H9 (cell line): Measurements from ENCODE around the gene MGAT4A. TPM values are rescaled to one million over a fixed set of nuclear protein-coding genes. Genes with fewer than 3 reads are reported as not detected.

ENCODE experiments used
- DNase-seq: peaks from one replicate; pipeline ENCODE4 v3.0.0-alpha.2; 2017
- H2AFZ ChIP-seq: one replicate; pipeline ENCODE4 v1.6.1; 2013; ENCODE audit warnings: mild to moderate bottlenecking, low read length, control low read depth, moderate library complexity
- H2AK5ac ChIP-seq: 2 replicates; pipeline ENCODE4 v1.6.1; 2013; ENCODE audit warnings: low read length, control low read depth, mixed read lengths; ENCODE audit not compliant: insufficient read length
- H2BK120ac ChIP-seq: one replicate; pipeline ENCODE4 v1.6.1; 2013; ENCODE audit warnings: low read depth, mild to moderate bottlenecking, low read length, control low read depth, inconsistent platforms; ENCODE audit not compliant: poor library complexity, severe bottlenecking
- H2BK12ac ChIP-seq: 2 replicates; pipeline ENCODE4 v1.6.1; 2013; ENCODE audit warnings: low read length, control low read depth, mixed read lengths, low read depth; ENCODE audit not compliant: insufficient read length
- H2BK15ac ChIP-seq: 2 replicates; pipeline ENCODE4 v1.6.1; 2013; ENCODE audit warnings: low read depth, low read length, control low read depth
- H2BK20ac ChIP-seq: one replicate; pipeline ENCODE4 v1.6.1; 2013; ENCODE audit warnings: low read depth, mild to moderate bottlenecking, low read length, control low read depth, inconsistent platforms; ENCODE audit not compliant: poor library complexity, severe bottlenecking
- H2BK5ac ChIP-seq: 2 replicates; pipeline ENCODE4 v1.6.1; 2013; ENCODE audit warnings: low read length, control low read depth, mixed read lengths; ENCODE audit not compliant: insufficient read length
- H3K14ac ChIP-seq: 2 replicates; pipeline ENCODE4 v1.6.1; 2013; ENCODE audit warnings: low read length, control low read depth; ENCODE audit not compliant: insufficient read depth
- H3K18ac ChIP-seq: 2 replicates; pipeline ENCODE4 v1.6.1; 2013; ENCODE audit warnings: low read depth, mild to moderate bottlenecking, mixed read lengths, low read length, control low read depth; ENCODE audit not compliant: insufficient read length
- H3K23ac ChIP-seq: 2 replicates; pipeline ENCODE4 v1.6.1; 2013; ENCODE audit warnings: low read length, control low read depth, mixed read lengths, low read depth; ENCODE audit not compliant: insufficient read length
- H3K23me2 ChIP-seq: 2 replicates; pipeline ENCODE4 v1.6.1; 2013; ENCODE audit warnings: low read depth, mild to moderate bottlenecking, mixed read lengths, low read length, control low read depth; ENCODE audit not compliant: insufficient read length, poor library complexity, severe bottlenecking
- H3K27ac ChIP-seq: 2 replicates; pipeline ENCODE4 v1.5.1; 2013; ENCODE audit warnings: low read length, control low read depth, mixed read lengths, low read depth; ENCODE audit not compliant: insufficient read length
- H3K27me3 ChIP-seq: 2 replicates; pipeline ENCODE4 v1.6.1; 2013; ENCODE audit warnings: low read length, control low read depth, inconsistent platforms; ENCODE audit not compliant: insufficient read depth
- H3K4ac ChIP-seq: 2 replicates; pipeline ENCODE4 v1.6.1; 2013; ENCODE audit warnings: low read depth, mild to moderate bottlenecking, control low read depth, inconsistent platforms, low read length, moderate library complexity
- H3K4me1 ChIP-seq: 2 replicates; pipeline ENCODE4 v1.6.1; 2013; ENCODE audit warnings: low read length, control low read depth, inconsistent platforms; ENCODE audit not compliant: insufficient read depth
- H3K4me2 ChIP-seq: 2 replicates; pipeline ENCODE4 v1.6.1; 2013; ENCODE audit warnings: low read length, control low read depth, mixed read lengths; ENCODE audit not compliant: insufficient read length, insufficient read depth
- H3K56ac ChIP-seq: 2 replicates; pipeline ENCODE4 v1.6.1; 2013; ENCODE audit warnings: low read depth, mild to moderate bottlenecking, mixed read lengths, low read length, control low read depth; ENCODE audit not compliant: insufficient read length
- H3K79me1 ChIP-seq: 2 replicates; pipeline ENCODE4 v1.6.1; 2013; ENCODE audit warnings: low read depth, mild to moderate bottlenecking, moderate library complexity, low read length, control low read depth, inconsistent platforms; ENCODE audit not compliant: insufficient read depth, poor library complexity, severe bottlenecking
- H3K79me2 ChIP-seq: 2 replicates; pipeline ENCODE4 v1.6.1; 2013; ENCODE audit warnings: low read length, control low read depth, inconsistent platforms; ENCODE audit not compliant: insufficient read depth
- H3K9ac ChIP-seq: 2 replicates; pipeline ENCODE4 v1.6.1; 2013; ENCODE audit warnings: low read length, control low read depth, mixed read lengths; ENCODE audit not compliant: insufficient read length; ENCODE audit errors: extremely low read depth
- H3K9me3 ChIP-seq: one replicate; pipeline ENCODE4 v1.6.1; 2013; ENCODE audit warnings: low read depth, low read length, inconsistent platforms; ENCODE audit not compliant: control insufficient read depth
- H3T11ph ChIP-seq: one replicate; pipeline ENCODE4 v1.6.1; 2013; ENCODE audit warnings: mild to moderate bottlenecking, low read length, control low read depth, inconsistent platforms
- H4K20me1 ChIP-seq: one replicate; pipeline ENCODE4 v1.6.1; 2013; ENCODE audit not compliant: control insufficient read depth, insufficient read length, insufficient read depth
- H4K5ac ChIP-seq: 2 replicates; pipeline ENCODE4 v1.6.1; 2013; ENCODE audit warnings: low read depth, mild to moderate bottlenecking, mixed read lengths, low read length, control low read depth; ENCODE audit not compliant: insufficient read length
- H4K8ac ChIP-seq: replicated peaks from 2 replicates; pipeline ENCODE4 v1.6.1; 2013; ENCODE audit warnings: low read length, control low read depth, mixed read lengths, low read depth; ENCODE audit not compliant: insufficient read length
- H4K91ac ChIP-seq: 2 replicates; pipeline ENCODE4 v1.6.1; 2013; ENCODE audit warnings: low read depth, mild to moderate bottlenecking, moderate library complexity, mixed read lengths, low read length, control low read depth; ENCODE audit not compliant: insufficient read length
- H3K27ac Mint-ChIP-seq, 3 experiments: 2 replicates in 2 of 3; 3 replicates in 1 of 3; pipeline ENCODE4 v1.8.0; 2020 to 2021; ENCODE audit warnings: mixed read lengths in 3 of 3, mild to moderate bottlenecking in 1 of 3, moderate library complexity in 1 of 3
- H3K27me3 Mint-ChIP-seq: 2 replicates; pipeline ENCODE4 v1.8.0; 2021; ENCODE audit warnings: low read depth, mild to moderate bottlenecking, moderate library complexity, mixed read lengths
- H3K36me3 Mint-ChIP-seq, 3 experiments: 2 replicates in 2 of 3; 3 replicates in 1 of 3; pipeline ENCODE4 v1.8.0; 2020 to 2021; ENCODE audit warnings: low read depth in 3 of 3, mixed read lengths in 3 of 3; ENCODE audit not compliant: insufficient read depth in 1 of 3
- H3K4me1 Mint-ChIP-seq, 2 experiments: 2 replicates each; pipeline ENCODE4 v1.8.0; 2020; ENCODE audit warnings: mixed read lengths in 2 of 2
- H3K4me3 Mint-ChIP-seq, 2 experiments: 2 replicates in 1 of 2; 3 replicates in 1 of 2; pipeline ENCODE4 v1.8.0; 2020 to 2021; ENCODE audit warnings: mild to moderate bottlenecking in 2 of 2, mixed read lengths in 2 of 2, moderate library complexity in 1 of 2
- H3K9me3 Mint-ChIP-seq, 2 experiments: 2 replicates in 1 of 2; 3 replicates in 1 of 2; pipeline ENCODE4 v1.8.0; 2020; ENCODE audit warnings: mild to moderate bottlenecking in 2 of 2, mixed read lengths in 2 of 2, moderate library complexity in 1 of 2
- WGBS: extraction: QIAGEN DNeasy Blood & Tissue Kit; methylation state at CpG from one replicate; pipeline ENCODE4 v1.1.7; 2013; ENCODE audit warnings: missing lambda C conversion rate, low lambda C conversion rate, mixed read lengths; ENCODE audit not compliant: insufficient read length; ENCODE audit errors: extremely low coverage; 5-methylcytosine and 5-hydroxymethylcytosine counted together
- total RNA-seq: library from RNA; stranded (reverse); gene quantifications from 2 replicates; pipeline ENCODE4 v1.2.1, GENCODE V29; 2021
- TF ChIP-seq, protein P1 (sequence below): fragments of 200-600 bp; sonication (generic); conservative IDR thresholded peaks from 3 replicates; pipeline ENCODE4 v1.8.0; 2021; ENCODE audit warnings: antibody characterized with exemption, mild to moderate bottlenecking

The MGAT4A gene
- total RNA-seq, 1 experiment from 2014 or later: 3.5 TPM

DNA sequence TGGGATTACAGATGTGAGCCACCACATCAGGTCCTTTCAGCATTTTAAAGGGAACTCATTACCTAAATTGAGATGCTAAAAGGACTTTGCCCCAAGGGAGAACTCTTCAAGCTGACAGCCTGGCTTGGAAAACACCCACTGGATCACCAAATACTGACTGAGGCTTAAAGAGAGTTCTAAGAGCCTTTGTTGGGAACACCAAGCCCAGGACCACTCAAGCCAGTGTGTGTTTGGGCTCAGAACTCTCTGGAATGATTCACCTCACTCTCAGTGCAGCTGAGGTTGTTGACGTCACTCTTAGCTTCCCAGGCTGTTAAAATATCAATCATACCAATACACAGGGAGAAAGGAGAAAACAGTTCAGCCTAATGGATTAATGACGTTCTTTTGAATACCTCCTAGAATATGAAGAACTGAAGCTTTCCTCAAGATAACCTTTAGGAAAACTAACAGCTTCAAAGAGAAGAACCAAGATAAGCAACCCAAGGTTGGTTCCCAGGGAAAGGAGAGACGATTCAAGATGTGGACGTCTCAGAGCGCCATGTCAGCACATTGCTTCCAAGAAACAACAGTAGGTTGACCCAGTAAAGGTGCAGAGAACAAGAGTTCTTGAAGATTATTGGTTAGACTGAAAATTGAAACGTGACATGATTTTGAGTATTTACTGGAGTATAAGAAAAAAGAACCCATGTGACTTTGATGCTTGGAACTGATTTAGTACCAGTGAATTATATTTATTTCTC is 48.0 kb upstream of the MGAT4A start:
- no peak overlapping the region for H2BK120ac ChIP-seq
- H2BK5ac ChIP-seq: no peak overlapping the region
- no peak overlapping the region; a peak in 1 of 7 replicates for H3K27ac Mint-ChIP-seq
- no peaks in the 10 kb centered on the region for H3K27me3 ChIP-seq
- H3K36me3 Mint-ChIP-seq: peaks cover 0 to 15% (median 1%) of the 10 kb centered on the region in 3 experiments; a peak in 4 of 7 replicates
- H3K9ac ChIP-seq: no peak overlapping the region
- TF ChIP-seq, protein P1, sequence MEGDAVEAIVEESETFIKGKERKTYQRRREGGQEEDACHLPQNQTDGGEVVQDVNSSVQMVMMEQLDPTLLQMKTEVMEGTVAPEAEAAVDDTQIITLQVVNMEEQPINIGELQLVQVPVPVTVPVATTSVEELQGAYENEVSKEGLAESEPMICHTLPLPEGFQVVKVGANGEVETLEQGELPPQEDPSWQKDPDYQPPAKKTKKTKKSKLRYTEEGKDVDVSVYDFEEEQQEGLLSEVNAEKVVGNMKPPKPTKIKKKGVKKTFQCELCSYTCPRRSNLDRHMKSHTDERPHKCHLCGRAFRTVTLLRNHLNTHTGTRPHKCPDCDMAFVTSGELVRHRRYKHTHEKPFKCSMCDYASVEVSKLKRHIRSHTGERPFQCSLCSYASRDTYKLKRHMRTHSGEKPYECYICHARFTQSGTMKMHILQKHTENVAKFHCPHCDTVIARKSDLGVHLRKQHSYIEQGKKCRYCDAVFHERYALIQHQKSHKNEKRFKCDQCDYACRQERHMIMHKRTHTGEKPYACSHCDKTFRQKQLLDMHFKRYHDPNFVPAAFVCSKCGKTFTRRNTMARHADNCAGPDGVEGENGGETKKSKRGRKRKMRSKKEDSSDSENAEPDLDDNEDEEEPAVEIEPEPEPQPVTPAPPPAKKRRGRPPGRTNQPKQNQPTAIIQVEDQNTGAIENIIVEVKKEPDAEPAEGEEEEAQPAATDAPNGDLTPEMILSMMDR: no peak
- no peak overlapping the region for H4K8ac ChIP-seq
- no peaks in the 10 kb centered on the region for H3K23me2 ChIP-seq
- 0 out of 2 replicates have a peak, but pooled peaks cover 2% of the 10 kb centered on the region for H3K27me3 Mint-ChIP-seq
- no peak overlapping the region for H4K91ac ChIP-seq
- H4K5ac ChIP-seq: no peak overlapping the region
- no peak overlapping the region for H3K18ac ChIP-seq
- no peak overlapping the region for H2AFZ ChIP-seq
- H3K23ac ChIP-seq: no peak overlapping the region
- H2BK20ac ChIP-seq: no peak overlapping the region
- no peaks in the 10 kb centered on the region for H4K20me1 ChIP-seq
- H3K56ac ChIP-seq: no peak overlapping the region
- no peaks in the 10 kb centered on the region for H3K79me2 ChIP-seq
- H3T11ph ChIP-seq: no peak overlapping the region
- H2AK5ac ChIP-seq: no peak overlapping the region
- H2BK15ac ChIP-seq: no peak overlapping the region
- no peaks in the 10 kb centered on the region for H3K79me1 ChIP-seq
- no peak overlapping the region for H2BK12ac ChIP-seq
- no peaks in the 10 kb centered on the region for H3K9me3 ChIP-seq
- H3K4ac ChIP-seq: no peak overlapping the region
- peaks cover under 1% of the 10 kb centered on the region; the same call in 1 of the 2 replicates for H3K4me1 ChIP-seq
- DNase-seq: no peak
- no peak overlapping the region for H3K4me2 ChIP-seq
- H3K14ac ChIP-seq: no peak overlapping the region
- no CpG with 5 or more reads among the region's 6 CpGs for WGBS
- peaks cover 9 to 26% of the 10 kb centered on the region in 2 experiments for H3K4me1 Mint-ChIP-seq
- H3K9me3 Mint-ChIP-seq: peaks cover 17 to 18% of the 10 kb centered on the region in 2 experiments
- H3K4me3 Mint-ChIP-seq: no peak overlapping the region
- no peak overlapping the region for H3K27ac ChIP-seq
